Cortex of kidney (tissue), 1 donor: ENCODE results near the gene CALY.

Source experiments
- DNase-seq: peaks from one replicate; lab custom pipeline; 2025; lab: John Stamatoyannopoulos, UW

The CALY gene

DNA sequence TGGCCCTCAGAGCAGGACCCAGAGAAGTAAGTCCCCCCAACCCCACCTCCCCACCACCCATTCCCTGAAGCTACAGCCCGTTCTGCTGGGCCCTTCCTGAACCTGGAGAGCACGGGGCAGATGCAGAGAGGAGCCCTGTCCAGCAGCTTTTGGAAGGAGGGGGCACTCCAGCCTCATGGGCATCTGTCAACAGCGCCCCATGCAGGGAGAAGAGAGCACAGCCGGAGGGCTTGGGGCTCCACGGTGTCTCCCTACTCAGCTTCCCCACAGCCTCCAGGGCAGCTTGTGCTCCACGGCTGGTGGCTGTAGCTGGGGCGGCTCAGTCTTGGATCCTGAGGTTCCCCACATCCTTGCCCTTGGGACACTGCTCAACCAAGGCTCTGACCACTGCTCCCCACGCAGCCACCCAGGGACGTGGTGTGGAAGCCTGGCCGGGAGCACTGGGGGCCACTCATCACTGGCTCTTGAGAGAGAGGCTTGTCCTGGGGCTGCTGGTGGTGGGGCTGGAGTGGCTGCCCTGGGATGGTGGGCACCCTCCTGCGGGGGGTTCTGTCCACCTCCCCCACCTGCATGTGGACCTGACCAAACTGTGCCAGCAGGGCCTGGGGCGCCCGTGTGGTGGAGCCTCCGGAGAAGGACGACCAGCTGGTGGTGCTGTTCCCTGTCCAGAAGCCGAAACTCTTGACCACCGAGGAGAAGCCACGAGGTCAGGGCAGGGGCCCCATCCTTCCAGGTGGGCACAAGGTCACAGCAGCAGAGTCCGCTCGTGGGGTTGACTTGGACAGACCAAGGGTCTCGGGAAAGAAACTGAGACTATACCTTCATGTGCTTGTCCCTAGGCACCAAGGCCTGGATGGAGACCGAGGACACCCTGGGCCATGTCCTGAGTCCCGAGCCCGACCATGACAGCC lies 15.0 kb upstream of the CALY start:
- no peak for DNase-seq

DNA sequence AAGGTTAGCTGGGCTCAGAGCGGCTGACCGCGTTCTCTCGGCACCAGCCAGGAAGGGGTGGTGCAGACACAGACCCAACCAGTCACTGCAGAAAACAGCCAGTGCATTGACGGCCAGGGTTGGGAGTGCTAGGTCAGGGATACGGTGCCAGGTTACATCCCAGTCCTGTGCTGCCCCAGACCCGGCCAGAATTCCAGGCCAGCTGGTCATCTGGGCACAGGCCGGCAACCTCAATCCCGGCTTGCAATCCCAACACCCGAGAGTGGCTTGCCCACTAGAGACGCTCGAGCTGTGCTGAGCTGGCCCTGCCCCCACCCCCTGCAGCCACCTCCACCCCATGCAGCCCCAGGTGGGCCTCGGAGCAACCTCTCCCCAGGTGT lies 14.2 kb upstream of the CALY start:
- no peak for DNase-seq

DNA sequence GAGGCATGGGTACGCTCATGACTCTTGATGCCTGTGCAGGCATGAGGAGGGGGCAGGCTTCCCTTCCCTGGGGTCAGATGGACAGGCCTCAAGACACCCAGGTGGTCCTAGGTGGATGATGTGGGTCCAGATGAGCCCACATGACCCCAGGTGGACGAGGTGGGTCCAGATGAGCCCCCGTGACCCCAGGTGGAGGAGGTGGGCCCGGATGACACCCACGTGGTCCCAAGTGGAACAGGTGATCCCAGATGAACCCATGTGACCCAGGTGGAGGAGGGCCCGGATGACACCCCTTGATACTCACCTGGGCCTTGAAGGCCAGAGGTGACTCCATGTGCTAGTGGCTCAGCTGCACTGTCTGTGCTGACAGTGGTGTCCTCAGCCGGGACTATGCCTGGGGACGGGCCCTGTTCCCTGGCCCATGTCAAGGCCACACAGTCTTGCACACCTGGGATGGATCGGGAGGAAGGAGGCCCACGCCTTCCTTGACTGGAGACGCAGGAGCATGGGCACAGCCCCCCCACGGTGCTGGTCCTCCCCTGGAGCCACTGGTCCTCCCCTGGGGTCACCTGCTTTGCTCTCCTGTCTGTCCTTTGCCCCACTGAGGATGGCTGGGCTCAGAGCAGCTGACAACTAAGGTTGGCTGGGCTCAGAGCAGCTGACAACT lies 13.7 kb upstream of the CALY start:
- DNase-seq: no peak

DNA sequence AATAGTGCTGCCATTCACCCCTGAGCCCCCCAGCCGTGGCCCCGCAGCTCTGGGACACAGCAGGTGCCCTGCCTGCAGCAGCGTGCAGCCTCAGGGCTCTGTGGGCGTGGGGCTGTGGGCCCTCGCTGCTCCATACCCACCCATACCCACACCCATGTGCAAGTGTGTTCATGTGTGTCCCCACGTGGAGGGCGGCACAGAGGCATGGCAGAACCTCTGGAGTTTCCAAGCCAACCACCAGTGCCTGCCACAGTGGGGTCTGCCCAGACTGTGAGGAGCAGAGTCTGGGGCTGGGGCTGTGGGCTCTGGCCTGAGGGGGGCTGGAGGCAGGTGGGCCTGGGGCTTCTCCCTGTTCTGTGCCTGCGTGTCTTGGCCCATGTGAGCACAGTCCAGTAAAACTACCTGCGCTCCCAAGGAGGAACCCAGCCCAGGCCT lies 12.9 kb upstream of the CALY start:
- no peak for DNase-seq

DNA sequence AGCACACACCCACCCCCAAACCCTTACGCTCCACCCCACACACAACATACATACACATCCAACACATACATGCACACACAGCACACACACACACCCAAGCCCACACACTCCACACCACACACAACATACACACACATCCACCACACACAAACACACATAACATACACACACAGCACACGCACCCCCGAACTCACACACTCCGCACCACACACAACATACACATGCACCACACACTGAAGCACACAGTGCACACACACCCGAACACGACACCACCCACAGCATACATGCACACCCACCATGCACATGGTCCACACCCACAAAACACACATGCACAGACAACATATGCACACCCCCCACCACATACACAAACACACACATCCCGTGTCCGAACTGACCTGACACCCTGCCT lies 12.5 kb upstream of the CALY start:
- no peak for DNase-seq

DNA sequence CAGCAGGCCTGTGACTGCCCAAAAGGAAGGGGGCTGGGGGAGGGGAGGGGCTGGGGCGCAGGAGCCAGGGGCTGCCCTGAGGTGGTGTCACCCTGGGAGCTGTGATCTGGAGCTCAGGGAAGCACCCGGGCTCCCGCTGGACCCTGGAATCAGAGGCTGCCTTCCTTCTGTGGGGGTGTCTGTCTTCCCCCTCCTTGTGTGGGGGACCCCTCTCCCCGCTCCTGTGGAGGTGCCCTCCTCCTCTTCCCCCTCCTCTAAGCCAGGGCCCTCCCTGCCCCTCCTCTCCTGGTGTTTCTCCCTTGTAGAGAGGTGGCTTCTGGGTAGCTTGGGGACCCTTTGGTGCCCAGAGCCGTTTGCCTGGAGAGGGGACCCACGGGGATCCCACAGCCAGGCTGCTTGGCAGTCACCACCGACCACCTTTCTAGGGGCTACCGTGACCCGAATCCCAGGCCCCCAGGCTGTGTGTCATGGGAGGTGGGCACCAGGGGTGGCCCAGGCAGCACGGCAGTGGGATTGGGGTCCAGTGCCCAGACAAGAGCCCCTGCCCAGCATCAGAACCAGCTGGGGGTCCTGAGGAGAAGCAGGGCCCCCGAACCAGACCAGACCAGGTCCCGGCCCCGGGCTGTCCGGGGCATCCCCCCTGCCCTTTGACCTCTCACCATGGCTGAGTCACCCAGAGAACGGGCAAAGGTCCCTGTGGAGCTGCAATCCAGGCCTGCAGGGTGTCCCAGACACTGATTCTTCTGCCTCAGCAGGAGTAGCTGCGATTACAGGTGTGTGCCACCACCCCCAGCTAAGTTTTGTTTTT lies 11.2 kb upstream of the CALY start:
- no peak for DNase-seq

DNA sequence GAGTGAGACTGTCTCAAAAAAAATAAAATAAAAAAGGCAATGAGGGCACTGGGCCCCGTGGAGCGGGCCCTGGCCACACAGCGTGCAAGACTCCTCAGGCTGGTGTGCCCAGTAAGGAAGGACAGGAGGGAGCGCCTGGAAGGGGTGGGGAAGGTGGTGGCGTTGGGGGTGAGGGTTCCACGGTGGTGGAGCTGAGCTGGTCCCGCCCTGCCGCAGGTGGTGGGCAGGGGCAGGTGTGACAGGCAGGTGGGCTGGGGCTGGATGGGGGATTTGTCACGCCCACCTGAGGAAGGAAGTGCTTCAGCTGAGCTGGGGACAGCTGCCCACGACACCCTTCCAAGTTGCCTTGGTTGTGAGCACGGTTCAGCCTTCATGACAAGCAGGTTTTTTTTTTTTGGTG lies 9.7 kb upstream of the CALY start:
- no peak for DNase-seq

DNA sequence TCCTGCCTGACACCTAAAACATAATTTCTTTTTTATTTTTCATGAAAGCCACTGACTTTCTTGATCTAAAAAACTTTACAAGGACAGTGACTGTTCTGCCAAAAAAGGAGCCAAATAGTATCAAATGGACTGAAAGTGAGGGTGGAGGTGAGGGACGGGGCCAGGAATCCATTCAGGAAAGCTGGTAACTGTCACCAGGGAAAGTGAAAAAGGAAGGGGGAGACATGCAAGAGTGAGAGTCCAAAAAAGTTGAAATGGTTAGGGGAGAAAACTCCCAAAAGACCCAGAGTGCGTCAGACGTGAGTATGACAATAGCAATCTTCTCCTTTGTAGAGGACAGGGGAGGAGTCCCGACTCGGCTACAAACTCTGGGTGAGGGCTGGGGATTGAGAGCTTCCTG lies 7.5 kb upstream of the CALY start:
- DNase-seq: no peak

DNA sequence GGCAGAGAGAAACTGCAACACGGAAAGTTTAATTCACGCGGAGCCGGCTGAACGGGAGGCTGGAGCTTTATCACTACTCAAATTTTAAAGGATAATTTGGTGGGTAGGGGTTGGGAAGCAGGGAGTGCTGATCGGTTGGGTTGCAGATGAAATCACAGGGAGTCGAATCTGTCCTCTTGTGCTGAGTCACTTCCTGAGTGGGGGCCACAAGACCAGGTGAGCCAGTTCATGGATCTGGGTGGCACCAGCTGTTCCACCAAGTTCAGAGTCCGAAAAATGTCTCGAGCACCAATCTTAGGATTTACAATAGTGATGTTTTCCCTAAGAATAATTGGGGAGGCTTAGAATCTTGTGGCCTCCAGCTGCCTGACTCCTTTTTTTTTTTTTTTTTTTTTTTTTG lies 6.9 kb upstream of the CALY start:
- no peak for DNase-seq

DNA sequence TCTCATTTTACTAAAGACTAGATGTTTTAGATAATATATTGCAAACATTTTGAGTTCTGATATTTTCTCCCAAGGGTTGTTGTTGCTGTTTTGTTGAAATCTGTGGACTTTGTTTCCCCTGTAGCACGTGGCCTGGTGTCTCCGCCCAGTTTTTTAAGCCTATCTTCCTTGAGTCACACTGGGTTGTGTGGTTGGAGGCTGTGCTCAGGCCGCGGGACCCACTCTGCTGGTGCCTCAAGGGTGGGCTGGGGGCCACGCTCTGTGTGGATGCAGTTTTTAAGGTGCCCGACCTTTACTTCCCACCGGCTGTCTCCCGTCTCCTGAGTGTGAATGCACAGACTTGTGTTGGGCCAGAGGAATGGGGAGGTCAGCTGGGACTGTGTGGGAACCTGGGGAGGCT lies 6.2 kb upstream of the CALY start:
- no peak for DNase-seq

DNA sequence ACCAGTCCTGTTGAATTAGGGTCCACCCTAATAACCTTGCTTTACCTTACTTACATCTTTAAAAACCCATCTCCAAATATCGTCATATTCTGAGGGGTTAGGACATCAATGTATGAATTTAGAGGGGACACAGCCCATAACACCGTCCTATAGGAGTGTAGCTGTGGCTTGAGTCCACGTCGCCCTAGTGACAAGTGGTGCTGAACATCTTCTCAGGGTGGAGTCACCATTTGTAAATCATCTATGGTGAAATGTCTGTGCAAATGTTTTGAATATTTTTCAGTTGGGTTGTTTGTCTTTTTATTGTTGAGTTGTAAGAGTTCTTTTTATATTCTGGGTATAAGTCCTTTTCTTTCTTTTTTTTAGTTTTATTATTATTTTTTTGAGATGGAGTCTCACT lies 5.3 kb upstream of the CALY start:
- no peak for DNase-seq

DNA sequence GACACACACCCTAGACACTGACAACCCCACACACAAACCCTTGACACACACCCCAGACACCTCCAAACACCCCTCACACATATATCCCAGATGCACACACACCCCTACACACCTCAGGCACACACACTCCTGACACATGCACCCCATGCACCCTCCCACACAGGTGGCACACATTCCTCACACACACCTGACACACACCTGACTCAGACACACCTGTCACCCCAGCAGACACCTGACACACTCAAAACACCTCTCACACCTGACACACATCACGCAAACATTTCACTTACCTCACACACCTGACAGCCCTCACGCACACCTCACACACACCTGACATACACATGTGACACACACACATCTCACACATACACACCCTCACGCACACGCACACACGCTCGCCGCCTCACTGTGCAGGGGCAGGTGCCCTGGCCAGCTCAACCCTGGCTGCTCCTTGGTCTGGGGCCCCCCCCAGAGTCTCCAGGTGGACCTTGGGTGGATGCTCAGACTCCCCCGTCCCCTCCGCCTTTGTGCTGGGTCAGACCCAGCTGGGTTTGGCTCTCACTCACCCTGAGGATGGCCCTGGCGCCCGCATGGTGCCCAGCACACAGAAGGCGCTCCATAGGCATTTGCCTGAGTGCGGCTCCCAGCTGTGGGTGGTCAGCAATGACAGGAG lies 3.1 kb upstream of the CALY start:
- DNase-seq: no peak

DNA sequence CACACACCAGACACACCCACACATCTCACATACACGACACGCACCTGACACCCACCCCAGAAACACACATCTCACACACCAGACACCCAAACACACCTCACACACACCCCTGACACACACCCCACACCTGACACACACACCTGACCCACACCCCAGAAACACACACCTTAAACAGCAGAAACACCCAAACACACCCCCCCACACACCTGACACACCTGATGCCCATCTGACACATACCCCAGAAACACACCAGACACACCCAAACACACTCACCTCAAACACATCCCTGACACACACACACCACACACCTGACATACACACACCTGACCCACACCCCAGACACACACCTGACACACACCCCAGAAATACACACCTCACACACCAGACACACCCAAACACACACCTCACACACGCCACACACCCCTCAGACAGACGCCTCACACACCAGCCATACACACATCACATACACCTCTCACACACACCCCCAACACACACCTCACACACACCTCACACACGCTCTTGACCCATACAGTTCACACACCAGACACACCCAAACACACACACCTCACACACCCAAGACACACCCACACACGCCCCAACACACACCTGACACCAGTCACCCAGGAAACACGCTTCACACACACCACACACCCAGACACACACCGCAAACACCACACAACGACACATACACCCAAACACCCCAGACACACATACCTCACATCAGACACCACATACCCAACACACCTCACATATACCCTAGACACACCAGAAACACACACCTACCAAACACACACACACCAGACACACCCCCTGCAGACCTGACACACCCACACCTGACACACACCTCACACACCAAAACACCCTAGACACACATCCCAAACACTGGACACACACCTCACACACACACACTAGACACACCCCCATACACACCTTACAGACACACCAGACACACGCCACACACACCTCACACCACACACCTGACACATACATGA lies 1.7 kb upstream of the CALY start:
- no peak for DNase-seq

DNA sequence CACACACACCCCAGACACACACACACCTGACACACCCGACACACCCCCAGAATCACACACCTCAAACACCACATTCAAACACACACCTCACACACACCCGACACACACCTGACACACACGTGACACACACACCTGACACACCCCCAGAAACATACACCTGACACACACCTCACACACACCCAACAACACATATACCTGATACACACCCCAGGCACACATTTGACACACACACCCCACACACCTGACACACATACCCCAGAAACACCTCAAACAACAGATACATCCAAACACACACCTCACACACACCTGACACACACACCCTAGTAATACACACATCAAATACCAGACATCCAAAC lies 652 bp upstream of the CALY start:
- no peak for DNase-seq

DNA sequence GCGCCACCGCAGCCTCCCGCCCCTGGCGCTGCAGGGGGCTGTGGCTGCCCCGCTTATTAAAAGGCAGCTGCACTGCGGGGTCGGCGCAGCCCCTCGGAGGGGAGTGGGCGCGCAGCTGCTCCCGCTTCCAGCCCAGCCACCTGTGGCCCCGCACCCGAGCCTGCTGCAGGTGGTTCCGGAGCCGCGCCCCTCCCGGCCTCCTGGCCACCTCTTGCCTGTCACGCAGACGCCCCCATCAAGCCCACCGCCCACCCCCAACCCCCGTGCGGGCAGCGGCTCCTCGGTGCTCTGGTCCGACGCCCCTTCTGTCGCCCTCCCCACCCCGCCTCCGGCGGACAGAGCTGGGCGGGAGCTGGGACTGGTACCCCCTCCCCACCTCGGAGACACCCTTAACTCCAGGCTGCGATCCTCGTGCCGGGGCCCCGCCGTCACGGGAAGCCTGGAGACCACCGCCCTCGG lies 549 bp downstream of the CALY start:
- DNase-seq: no peak

DNA sequence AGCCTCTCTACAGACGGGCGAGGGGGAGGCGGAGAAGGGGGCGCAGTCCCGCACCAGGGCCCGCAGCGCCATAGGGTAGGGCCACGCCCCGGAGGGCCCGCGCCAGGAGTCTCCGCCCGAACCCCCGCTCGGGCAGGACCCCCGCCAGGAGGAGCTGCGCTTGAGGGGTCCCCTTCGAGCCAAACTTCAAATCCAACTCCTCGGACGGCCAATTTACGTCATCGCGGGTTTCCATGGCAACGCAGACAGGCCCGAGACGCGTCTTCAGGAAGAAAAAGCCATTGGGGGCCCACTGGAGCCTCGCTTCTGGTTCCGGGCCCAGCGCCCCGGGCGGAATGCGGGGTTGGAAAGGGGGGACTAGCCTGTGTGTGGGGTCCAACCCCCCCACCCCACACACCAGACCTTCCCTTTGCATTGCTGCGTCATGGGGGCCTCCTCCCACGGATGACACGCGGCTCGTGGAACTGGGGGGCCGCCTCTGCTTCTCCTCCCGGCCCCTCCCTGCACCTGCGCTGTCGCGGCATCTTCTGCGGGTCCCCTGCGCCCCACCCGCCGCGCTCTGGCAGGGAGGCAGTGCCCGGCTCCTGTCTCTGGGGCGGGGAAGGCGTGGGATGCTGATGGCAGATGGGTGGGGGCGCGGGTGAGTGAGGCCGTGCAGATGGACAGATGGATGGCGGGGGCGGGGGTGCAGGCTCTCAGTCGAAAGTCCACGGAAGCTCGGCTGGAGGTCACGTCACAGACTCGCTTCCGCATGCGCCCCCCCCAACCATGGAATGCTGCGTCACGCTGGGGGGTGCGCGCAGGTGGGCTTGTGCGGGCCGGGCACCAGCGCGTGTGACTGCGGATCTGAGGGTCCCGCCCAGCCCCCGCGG lies 1.2 kb downstream of the CALY start:
- no peak for DNase-seq

DNA sequence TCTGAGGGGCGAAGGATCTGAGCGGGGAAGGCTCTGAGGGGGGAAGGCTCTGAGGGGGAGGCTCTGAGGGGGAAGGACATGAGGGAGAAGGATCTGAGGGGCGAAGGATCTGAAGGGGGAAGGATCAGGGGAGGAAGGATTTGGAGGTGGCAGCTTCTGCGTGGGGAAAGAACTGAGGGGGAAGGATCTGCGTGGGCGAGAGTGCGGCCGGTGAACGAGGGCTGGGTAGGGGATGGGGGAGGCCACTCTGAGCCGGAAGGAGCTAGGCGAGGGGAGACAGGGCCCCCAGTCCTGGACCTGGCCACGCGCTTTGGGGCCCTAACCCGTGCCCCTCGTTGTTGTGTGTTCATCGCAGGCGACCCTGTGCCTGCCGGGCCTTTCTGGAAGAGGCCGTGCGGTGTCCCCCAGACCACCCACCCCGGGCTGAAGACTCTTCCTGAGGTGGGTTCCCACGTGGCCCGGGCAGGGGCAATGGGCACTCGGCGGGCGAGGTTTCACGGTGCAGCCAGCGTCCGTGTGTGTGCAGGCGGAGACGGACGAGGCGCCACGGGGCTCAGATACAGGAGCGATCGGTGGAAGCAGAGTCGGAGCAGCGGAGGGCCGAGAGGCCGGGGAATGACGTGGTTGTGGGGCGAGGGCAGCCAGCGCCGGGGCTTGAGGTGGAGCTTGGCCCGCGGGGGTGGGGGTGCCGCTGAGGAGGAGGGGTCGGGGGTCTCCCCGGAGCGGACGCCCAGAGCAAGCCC lies 2.0 kb downstream of the CALY start:
- DNase-seq: no peak

DNA sequence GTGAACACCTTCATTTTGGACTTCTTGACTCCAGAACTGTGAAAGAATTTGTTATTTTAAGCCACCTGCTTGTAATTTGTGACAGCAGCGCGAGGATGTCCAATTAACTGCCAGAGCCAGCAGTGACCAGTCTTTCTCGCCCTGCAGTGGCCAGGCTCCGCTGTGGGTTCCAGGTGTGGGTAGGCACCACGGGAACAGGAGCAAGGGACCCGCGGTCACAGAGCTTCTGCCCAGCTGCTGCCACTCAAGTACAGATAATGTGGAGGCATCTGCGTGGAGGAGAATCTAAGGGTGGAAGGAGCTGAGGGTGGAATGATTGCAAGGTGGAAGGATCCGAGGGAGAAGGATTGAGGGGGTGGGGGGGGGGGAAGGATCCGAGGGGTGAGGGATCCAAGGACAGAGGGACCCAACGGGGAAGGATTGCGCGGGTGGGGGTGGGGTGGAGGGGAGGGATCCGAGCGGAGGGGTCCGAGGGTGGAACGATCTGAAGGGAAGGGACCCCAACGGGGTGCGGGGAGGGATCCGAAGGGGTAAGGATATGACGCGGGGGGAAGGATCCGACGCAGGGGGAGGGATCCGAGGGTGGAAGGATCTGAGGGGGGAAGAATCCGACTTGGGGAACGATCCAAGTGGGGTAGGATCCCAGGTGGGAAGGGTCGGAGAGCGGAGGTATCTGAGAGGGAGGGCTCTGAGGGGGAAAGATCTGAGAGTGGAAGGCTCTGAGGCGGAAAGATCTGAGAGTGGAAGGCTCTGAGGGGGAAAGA lies 3.6 kb downstream of the CALY start:
- no peak for DNase-seq
